GM21515 (cell line): ENCODE measurements around the gene KDM6B.

Experiments
- ATAC-seq: cut with Tn5 transposase; IDR thresholded peaks from one replicate; pipeline ENCODE4 v1.9.1; 2021; ENCODE audit not compliant: unreplicated experiment

Gene KDM6B

GRCh38 chr17:7867881-7868329 is 33.9 kb downstream of the KDM6B start:
- no peak for ATAC-seq

- ATAC-seq: no peak
Measured at GRCh38 chr17:7873051-7873450, 39.0 kb downstream of the KDM6B start.

GRCh38 chr17:7875804-7876370 is 41.9 kb downstream of the KDM6B start:
- ATAC-seq: no peak

- no peak for ATAC-seq
Measured at GRCh38 chr17:7878234-7878633, 44.2 kb downstream of the KDM6B start.

GRCh38 chr17:7880076-7880868 is 46.3 kb downstream of the KDM6B start:
- no peak for ATAC-seq

- ATAC-seq: no peak
Measured at GRCh38 chr17:7881276-7882054, 47.4 kb downstream of the KDM6B start.

GRCh38 chr17:7882068-7882467 is 48.1 kb downstream of the KDM6B start:
- no peak for ATAC-seq

- no peak for ATAC-seq
Measured at GRCh38 chr17:7882629-7883028, 48.6 kb downstream of the KDM6B start.
